GM18520 (cell line): ENCODE data around the gene CRISP2.

Experiments
- ATAC-seq: cut with Tn5 transposase; IDR thresholded peaks from one replicate; pipeline ENCODE4 v1.9.1; 2021; ENCODE audit not compliant: unreplicated experiment

CRISP2 gene

GRCh38 chr6:49662231-49662891 is 51.0 kb downstream of the CRISP2 start:
- no peak for ATAC-seq

DNA sequence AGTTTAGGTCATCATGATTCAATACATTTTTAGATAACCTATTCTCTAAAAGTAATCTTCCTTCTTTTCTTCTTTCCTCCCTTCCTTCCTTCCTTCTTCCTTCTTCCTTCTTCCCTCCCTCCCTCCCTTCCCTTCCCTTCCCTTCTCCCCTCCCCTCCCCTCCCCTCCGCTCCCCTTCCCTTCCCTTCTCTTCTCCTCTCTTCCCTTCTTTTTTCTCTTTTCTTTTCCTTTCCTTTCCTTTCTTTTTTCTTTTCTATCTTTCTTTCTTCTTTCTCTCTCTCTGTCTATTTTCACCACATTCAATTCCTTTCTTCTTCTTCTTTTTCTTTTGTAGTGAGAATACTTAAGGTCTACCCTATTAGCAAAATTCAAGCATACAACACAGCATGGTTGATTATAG is 59.4 kb downstream of the CRISP2 start:
- no peak for ATAC-seq

- no peak for ATAC-seq
Observed at GRCh38 chr6:49653438-49653837, 59.9 kb downstream of the CRISP2 start.

DNA sequence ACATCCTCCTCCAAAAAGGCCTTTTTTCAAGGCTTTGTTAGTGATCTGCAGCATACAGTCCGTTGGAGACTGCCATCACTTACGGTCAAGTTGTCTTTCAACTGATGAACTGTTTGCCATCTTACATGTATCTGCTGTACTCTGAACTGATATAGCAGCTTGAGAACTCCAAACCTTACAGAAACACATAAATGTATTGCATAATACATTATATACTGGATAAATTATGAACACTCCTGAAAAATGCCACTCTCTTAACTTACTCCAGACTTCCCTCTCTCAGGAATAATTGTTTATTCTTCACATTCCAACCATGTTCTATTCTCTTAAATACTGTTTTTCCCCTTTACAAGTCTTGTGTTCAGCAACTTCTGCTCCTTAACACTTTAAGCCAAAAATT is 62.1 kb downstream of the CRISP2 start:
- no peak for ATAC-seq

DNA sequence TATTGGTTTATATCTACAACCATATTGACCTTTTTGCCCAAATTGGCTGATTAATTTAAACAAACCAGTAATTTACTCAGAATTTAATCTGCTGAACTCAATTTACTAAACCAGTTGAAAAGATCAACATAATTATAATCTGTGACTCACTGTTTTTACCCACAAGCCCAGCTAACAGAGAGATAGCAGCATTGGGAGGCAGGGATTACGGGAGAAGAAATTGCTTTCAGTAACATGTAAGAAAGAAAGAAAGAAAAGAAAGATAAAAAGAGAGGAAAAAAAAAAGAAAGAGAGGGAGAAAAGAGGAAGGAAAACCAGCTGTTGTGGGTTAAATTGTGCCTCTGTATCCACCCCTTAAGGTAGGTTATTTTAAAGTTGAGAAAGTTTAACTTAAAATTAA is 63.4 kb downstream of the CRISP2 start:
- ATAC-seq = no peak

DNA sequence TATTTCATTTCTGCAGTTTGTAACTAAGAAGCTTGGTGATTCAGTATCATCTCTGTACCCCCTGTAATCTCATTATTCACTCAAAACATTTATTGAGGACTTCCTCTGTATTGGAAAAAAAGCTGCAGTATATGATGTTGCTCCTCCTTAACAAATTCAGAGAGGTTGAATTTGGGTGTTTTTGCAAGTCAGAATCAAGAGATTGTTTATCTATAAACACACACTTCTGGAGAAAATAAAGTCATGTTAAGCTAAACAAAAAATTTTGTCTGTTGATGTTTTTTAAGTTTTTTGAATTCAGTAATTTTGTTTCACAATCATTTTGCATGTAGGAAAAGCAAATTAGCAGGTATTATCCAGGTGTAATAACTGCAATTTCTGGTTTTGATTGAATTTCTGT is 65.3 kb downstream of the CRISP2 start:
- ATAC-seq = no peak

- no peak for ATAC-seq
Observed at GRCh38 chr6:49647476-49647875, 65.9 kb downstream of the CRISP2 start.

DNA sequence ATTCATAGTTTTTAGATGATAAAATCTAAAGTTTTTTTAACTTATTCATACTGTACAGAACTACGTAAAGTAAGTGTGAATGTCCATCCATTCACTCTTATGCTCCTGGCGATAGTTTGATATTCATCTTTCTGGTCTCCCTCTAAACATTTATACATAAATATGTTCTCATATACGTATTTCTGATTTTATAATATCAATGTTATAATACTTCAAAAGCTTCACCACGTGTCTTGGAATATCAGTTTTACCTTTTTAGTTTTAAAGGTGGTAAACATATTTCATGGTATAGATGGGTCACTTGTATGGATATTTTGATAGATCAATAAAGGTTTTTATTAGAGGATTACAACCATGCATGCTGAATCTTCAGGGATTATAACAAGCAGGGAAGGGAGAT is 66.4 kb downstream of the CRISP2 start:
- ATAC-seq = no peak

DNA sequence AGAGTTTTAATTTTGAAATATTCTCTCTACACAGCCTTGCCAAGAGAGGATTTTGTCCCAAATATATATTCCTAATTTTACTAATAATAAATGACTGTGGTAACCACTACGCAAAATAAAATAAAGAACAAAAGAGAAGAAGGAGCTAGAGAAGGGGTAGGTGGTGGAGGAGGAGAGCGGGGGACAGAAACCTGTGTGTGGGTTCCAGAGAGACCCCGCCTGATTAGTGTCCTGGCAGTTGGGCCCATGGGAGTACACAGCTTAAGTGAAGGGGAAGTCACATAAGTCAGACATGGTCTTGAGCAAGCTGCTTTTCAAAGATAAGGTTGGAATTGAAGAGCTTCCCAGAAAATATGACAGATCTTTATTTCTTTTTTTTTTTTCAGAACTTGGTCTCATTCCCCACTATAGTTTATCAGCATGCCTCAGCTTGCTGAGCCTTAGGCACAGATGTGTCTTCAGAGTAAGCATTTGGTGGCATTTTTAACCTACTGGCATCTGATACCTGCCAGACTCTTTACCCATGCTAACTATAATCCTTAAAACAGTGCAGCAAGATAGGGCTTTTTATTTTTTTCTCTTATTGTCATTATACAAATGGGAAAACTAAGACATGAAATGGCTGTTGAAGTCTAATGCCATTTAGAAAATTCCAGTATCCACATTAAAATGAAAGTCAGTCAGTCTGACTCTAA is 67.1 kb downstream of the CRISP2 start:
- no peak for ATAC-seq

- ATAC-seq = no peak
Observed at GRCh38 chr6:49645139-49645538, 68.2 kb downstream of the CRISP2 start.
